ENCODE data around the gene TOP1.

GRCh38 chr20:41078329-41078728 lies 49.7 kb downstream of the TOP1 start:
- TF ChIP-seq CTCF (IDR thresholded peaks at IDR 0.05): peak in 3 of 7 experiments; percentile 26 to 42 (median 37)
- no peak for TF ChIP-seq POLR2A (IDR thresholded peaks at IDR 0.05)

Data from stomach (tissue), 4 donors.